ENCODE data around the gene PDE2A.

PDE2A gene

DNA sequence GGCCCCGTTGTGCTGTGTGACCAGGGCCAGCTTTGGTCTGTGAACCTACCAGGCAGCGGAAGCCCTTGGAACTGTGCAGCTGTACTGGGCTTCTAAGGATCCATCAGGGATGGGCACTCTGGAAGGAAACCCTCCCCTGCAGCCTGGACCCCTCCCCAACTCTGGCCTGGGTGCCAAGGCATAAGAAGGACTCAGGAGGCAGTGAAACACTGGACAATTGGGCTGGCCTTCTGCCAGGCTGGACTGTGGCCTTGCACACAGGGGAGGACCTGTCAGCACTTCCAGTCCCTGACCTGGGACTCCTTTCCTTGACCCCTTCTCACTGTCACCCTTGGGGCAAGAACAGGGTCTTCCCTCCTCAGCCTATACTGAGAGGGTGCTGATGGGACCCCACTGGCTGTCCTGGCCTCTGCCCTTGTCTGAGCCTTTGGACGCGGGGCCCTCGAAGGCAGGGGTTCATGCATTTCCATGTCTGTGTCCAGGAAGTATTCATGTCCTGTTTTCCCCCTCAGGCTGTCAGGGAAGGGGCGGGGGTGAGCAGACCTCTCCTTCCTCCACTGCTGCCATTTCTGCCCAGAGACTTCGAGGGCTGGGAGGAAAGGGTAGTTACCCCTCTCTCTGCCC lies 39.6 kb downstream of the PDE2A start:
- DNase-seq, result no peak

DNA sequence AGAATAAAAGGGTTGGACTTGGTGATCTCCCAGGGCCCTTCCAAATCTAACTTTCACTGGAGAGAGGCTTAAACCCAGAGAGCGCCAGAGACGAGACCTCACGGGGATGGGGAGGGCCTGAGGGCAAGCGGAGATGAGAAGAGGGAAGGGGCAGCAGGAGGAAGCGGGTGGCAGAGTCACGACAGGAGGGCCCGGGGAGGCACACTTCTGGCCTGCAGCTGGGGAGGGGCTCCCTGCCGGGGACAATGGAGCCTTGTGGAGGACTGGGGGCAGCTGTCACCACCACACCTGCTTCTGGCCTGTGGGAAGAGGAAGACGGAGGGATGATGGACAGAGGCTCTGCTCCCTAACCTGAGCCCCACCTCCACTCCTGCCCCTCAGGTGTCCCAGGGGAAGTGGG lies 40.2 kb downstream of the PDE2A start:
- no peak for DNase-seq

DNA sequence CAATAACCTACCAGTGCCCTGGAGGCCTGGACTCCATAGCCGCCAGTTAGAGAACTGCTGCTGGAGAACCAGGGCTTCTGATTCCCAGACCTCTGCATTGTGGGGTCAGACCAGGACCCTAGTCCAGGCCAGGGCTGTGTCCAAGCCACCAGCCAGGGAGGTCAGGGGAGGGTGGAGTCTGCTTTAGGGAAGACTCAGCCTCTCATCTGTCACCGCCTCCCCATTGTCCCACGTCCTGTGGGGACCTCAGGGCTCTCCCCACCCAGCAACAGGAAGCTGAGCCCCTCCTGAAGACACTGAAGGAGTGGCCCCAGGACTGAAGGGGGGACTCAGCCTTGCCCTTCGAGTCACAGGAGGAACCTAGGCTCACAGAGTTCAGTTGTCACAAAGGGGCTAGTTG lies 41.2 kb downstream of the PDE2A start:
- no peak for DNase-seq

DNA sequence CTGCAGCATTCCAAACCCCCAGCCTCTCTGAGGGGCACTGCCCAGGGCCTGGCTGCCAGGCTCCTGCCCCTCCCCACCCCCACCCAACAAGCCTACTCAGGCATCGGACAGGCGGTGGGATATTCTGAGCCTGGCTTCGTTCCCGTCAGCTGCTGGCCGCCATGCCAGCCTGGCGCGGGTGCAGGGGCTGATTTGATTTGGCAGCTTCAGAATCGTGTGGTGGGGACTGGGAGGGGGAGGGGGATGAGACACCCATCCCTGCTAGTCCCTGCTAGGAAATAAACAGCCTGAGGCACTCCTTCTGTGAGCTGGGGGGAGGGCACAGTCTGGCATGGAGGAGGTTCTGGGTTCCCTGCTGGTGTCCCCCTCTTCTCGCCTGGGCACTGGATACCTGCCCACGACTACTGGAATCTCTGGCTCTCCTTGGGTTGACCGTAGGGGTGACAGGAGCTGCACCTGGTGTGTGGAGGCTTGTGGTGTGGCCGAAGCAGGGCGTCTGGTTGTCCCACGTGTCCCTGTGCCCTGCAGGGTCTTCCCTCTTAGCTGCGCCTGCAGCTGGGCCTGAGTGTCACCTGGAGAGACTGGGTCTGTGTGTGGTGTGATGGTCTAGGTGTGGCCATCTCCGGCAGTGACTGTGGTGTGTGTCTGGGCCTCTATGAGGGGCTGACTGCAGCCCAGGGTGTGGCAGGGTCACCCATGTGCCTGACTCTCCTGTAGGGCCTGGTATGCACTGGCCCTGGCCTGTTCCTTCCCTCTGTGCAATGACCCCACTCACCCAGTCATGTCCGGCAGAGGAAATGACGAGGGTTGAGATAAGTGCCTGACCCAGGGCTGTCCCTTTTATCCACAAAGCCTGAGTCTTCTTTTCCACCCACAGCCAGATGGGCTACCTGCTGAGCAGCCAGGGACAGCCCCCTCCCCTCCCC lies 42.2 kb downstream of the PDE2A start:
- no peak for DNase-seq

DNA sequence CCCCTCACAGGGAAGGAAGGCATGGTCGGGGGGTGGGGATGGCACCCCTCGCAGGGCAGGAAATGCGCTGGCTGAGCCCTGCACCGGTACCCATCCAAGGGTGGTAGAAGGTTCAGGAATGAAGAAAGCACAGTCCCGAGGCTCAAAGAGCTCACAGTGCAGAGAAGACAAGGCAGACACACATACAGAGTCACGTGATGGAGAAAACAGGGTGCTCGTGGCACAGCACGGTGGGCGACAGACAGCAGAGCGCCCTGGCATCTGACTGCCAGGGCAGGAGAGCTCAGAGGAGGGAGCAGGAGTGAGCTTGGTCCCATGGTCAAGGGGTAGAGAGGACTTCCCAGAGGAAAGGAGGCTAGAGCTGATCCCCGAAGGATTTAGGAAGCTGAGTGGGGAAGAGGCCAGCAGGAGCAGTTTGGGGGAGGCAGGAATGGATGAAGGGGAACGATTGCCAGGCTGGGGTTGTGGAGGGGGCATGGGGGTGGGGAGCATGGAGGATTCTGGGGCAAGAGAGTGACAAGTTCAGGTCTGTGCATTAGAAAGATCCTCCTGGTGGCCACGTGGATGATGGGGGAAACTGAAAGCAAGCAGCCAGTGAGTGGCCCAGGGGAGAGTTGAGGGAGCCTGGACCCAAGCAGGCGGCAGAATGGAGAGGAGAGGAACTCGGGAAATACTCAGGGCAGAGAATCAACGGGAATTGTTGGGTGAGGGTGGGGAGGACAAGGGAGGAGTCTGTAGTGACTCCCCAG lies 43.9 kb downstream of the PDE2A start:
- DNase-seq, result no peak

DNA sequence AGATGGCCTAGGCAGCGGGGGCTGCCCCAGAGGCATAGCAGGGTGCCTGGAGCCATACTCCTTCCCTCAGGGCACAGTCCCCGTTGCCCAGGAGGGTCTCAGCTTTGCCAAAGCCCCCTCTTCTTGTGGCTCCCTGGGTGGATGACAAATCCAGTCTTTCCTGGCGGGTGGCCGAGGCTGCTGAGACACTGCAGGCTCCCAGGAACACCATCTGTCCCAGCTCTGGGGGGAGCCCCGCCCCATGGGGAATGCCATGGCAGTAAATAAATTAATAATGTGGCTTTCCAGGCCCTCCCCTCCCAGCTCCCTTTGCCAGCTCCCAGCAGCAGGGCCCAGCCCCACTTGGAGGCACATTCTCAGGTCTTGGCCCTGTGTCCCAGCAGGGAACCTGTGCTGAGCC lies 45.0 kb downstream of the PDE2A start:
- DNase-seq, result no peak

DNA sequence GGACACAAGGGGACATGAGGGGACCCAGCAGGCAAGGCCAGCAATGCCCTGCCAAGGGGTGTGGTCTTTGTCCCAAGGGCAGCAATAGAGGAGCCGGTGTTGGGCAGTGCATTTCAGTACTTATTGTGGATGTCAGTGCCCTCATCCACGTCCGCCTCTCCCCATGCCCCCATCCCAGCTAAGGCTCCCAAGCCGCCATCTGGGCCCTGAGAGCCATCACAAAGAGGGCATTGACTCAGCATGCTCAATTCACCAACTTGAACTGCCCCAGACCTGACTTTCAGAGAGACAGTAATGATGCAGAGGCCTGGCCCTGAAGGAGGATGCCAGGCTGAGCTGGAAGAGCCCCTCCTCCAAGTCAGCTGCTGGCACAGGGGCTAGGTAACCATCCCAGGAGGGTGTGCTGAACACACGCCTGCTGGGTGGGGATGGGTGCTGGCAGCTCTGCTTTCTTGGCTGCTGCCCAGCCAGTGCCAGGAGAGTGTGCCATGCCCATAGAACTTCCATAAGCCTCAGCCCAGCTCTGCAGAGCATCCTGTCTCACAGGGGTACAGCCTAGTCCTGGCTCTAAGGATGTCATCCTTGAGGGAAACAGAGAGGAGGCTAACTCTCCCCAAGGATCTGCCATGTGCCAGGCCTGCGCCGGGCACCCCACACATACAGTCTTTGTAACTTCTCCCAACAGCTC lies 46.5 kb downstream of the PDE2A start:
- DNase-seq, result no peak

DNA sequence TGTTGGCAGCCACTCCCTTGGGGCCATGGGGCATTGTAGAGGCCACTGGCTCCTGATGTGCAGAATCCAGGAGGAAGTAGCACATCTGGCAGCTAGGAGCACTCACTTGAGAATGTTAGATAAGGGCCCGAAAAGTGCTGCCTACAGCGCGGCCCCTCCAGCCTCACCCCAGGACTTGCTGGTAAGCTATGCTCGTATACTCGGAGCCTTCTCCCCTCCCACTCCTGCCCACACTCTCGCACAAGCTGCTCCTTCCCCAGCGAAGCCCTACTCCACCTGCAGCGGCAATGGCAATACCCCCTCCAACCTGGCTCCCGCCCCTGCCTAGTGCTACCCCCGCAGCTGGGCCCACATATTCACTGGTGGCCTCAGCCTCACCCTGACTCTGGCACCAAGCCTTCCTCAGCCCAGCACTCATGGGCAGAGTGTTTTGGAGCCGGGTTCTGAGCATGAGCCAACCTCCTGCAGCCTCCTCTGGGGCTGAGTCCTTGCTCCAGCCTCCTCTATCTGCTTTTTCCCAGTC lies 47.7 kb downstream of the PDE2A start:
- no peak for DNase-seq

DNA sequence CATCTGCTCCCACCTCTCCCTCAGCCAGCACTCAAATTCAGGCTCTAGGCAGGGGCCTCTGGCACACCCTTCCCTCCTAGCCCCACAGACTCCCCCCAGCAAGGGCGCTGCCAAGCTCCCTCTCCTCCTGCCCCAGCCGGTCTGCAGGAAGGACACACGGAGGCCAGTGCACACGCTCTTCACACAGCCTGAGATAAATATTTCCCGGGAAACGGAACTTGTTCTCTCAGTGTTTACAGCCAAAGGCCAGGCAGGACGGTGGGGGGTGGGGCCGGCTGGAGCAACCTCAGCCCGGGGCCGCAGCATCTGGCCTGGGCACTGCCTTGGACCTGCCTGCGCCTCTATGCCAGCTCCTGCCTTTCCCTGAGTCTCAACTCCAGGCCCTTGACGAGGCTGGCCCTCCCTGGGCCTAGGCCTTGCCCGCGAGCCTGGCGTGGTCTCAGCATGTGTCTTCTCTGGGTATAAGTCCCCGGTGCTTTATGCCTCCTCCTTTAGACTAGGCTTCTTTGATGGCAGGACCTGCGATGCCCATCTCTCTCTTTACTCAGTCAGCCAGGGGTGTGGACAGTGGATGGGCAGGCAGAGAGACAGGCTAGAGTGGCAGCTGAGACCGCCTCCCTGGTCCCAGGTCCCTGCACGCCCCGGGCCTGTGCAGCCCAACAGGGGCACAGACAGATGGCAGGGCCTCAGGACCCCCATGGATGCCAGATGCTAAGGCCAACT lies 48.4 kb downstream of the PDE2A start:
- no peak for DNase-seq

DNA sequence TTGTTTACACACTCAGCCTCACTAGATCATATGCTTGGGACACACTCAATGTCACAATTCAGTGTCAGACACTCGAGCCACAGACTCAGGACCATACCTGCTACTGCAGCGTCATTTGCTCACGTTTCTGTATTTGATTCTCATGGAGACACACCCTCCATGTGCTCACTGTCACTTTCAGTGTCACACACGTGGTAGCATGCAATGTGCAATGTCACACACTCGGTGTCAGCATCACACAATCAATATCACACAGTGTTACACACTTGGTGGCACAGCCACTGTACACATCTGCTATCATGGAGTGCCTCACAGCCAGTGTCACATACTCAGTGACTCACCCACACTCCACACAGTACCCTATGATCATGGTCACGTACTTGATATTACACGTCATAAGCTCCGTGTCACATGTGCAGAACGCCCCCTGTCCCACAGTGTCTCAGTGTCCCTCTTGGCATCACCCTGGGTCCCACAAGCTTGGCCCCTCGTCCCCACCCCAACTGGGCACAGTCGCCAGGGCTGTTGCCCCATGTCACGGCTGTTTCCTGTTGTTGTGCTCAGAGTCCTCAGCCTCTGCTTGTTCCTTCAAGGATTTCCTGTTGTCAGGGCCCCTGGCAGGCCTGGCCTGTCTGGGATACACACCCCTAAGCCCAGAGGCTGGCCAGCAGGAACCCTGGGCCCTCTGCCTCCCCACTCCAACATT lies 49.6 kb downstream of the PDE2A start:
- peak; percentile 66 to 77 (median 74) for DNase-seq

DNA sequence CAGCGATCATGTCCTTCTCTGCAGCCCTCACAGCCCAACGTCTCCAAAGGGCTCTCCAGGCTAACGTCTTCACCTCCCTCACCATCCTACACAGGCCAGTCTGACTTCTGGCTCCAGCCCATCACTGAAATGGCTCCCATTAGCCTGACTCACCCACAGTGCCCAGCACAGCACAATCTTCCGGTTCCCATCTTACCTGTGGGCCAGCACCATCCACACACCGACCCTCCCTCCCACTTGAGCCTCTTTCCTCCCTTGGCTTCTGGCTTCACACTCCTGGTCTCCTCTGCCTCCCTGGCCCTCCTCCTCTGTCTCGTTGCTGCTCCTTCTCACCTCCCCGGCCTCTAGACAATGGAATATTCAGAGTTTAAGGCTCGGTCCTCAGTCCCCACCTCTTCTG lies 51.2 kb downstream of the PDE2A start:
- DNase-seq, result no peak

DNA sequence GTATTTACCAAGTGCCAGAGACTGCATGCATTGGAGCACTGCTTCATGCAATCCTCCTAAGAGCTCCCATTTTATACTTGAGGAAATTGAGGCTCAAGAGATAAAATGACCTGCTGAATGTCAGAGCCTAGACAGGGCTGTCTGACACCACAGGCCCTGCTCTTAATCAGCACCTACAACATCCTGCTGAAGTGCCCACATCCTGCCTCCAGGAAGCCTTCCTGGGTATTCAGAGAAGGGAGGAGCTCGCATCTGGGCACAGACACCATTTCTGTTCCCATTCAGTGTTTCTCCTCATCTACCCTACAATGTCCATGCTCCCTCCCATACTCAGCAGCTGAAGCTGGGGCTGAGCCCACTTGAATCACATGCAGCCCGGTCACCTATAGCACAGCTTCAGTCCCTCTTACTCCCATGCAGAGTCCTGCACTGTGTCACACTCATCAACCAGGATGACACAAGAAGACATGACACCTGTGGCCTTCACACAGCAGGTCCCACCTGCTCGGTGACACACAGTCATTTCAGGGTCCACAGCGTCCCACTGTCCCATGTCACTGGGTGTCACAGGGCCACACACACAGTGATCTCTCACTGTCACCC lies 53.1 kb downstream of the PDE2A start:
- DNase-seq, result no peak

DNA sequence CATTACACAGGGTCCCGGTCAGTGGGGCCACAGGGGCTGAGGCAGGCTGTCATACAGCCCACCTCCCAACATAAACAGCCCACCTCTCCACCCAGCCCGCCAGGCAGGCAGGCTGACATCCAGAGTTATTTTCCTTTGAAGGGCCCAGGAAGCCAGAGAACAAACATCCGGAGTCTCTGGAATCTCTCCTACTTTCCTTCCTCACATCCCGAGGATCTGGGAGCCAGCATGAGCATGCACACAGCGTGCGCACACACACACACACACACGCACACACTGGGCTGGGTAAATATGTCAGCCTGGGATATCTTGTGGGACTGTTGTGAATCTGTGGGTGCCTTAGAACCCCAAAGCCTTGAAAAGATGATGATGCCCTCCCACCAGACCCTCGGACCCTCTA lies 55.4 kb downstream of the PDE2A start:
- DNase-seq, result no peak

DNA sequence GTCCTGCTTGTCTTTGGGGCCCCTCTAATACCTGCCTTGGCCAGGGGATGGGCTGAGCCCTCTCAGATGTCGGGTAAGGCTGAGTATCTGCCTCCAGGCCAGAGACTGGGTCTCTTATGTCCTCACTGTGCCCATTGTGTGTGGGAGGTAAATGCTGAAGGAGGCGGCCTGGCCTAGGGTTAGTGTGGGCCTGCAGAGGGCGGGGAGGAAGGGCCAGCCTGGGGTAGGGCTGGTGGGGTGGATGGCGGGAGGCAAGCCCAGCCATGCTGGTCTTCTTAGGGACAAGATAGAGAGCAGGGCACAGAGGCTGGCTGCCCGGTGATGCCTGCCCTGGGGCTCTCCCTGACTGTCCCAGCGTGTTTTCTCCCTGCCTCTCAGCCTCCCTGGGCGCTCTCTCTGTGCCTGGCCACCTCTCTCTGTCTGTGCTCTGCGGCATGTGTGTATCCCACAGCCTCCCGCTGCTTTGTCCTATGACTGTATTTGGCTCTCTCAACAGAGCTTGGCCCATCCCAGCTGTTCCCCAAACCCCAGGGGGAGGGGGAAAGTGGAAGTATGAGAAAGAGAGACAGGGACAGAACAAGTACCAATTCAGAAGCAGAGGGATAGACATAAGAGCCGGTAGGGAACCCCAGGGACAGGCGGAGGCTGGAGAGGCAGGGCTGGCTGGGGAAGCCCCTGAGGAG lies 57.0 kb downstream of the PDE2A start:
- no peak for DNase-seq

DNA sequence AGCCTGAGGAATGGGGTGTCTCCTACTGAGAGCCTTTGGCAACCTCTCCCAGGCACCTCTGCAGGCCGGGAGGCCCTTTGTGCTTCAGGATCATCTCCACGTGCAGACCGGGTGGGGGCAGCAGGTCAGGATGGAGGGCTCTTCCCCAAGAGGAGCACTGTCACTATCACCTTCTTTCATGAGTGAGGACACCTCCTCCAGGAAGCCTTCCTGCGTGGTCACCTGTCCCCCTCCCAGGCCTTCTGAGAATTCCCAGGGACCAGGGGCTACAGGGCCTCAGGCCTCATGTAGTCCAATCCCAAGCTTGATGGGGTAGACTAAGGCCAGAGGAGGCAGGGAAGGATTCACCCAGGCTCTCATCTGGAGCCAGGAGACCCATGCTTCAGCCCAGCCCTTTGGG lies 57.6 kb downstream of the PDE2A start:
- no peak for DNase-seq

DNA sequence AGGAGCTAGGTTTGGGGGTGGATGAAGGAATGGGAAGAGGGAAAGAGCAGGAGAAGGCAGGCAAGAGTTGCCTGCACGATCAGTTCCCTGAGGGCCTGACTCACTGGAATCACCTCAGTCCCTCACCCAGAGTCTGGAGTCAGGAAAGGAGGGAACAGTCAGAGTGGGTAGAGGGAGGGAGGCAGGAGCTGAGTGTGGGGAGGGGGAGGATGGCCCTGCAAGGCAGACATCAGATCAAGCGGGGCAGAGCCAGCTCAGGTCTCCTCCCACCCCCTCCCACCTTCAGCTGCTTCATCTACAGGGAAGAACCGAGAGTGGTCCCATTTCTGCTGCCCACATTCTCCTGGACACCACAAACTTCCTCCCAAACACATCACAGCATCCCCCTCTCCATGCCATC lies 58.9 kb downstream of the PDE2A start:
- no peak for DNase-seq

DNA sequence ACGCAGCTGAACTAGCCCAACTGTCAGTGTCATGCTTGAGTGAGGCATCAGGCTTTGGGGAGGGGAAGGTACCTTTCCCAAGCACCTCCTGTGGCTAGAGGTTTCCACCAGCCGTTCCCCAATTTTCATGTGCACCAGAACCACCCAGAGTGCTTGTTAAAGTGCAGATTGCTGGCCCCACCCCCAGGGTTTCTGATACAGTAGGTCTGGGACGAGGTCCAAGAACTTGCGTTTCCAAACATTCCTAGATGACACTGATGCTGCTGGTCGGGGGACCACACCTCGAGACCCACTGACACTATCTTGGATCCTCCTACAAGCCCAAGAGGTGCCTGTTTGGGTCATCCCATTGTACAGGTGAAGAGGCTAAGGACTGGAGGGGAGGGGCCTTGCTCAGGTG lies 59.8 kb downstream of the PDE2A start:
- no peak for DNase-seq

DNA sequence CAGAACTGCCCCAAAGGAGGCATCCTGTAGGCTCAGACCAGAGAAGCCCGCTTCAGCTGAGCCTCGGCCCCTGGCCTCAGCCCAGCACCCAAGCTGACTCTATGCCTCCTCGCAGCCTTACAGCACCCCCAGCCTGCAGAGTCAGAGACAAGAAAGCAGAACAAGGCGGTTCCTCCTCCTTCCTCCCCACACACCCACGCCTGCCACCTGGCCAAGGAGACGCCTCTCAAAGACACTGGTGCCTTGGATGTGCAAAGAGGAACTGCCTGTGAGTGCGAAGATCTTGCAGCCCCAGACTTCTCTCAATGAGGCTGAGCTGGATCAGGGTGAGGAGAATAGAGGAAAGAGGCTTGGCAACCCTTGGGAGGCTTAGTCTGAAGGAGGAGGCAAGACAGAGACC lies 60.2 kb downstream of the PDE2A start:
- peak; percentile 88 to 91 (median 88) for DNase-seq

DNA sequence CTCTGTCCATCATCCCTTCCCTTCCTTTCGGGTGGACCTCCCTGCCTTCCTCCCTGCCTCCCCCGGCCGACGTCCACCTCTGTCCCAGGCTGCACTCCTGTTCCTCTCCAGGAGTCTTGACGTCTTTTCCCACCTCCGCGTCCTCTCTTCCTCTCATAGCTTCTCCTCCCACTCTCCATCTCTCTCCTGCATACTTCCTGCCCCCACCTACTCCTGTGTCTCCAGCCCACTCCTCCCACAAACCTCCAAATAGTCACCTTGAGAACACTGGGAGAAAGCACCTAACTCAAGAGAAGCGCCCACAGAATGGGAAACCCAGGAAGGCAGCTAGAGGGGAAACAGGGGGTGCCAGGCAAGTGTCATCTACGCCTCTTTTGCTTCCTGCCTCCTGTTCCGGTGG lies 60.8 kb downstream of the PDE2A start:
- DNase-seq, result no peak

DNA sequence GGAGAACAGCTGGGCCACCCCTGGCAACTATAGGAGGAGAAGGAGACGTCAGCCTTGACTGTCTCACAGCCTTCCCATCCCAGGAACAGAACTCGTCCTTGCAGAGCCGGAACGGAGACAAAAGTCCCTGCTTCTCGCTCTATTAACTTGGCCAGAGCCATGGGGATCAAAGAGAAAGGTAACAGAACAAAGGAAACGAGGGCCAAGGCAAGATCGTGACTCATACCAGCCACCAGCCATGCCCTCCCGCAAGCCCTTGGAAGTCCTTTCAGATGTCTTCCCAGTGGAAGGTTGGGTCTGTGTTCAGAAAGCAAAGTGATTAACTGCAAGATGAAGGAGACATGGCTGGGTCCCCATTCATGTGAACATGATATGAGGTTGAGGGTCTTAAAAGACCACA lies 64.7 kb downstream of the PDE2A start:
- no peak for DNase-seq

DNA sequence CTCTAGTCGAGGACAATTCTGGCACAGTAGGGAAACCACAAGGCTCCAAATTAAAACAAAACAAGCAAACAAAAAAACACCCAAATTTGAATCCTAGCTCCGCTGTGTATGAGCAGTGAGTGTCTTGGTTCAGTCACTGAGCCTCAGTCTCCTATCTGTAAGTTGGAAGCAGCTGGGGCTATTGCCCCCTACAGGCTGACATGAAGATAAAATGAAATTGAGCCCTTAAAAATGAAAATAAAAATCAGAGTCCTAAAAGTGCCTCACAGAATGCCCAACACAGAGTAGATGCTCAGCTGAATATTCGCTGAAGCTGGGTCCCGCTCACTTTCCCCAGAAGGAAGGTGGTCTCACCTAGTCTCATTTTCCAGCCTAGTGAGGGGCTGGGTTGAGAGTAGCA lies 65.2 kb downstream of the PDE2A start:
- DNase-seq, result peak; percentile 52 to 66 (median 52)
